AG20443 (cell line): ENCODE data around the gene CNKSR3.

Source experiments
- DNase-seq: peaks from one replicate; pipeline ENCODE4 v3.0.0; 2012; ENCODE audit warnings: low spot score, mixed read lengths

CNKSR3 gene

DNA sequence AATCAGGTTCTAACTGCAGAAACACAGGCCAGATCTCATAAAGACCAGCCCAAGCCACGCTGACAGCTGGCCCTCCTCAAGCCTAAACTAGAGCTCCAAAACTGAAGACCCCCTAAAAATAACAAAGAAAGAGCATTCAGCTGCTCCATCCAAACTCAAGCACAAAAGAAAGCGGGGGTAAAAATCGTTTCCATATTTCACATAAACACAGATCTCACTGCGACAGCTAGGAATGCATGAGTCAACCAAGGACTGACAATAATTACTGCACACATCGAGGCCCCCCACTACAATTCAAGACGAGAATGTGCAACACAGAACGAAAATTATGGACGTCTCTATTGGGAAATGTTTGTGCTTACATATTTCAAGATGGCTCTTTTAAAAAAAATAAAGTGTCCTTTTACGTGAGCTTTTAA is 31.1 kb downstream of the CNKSR3 start:
- peak; percentile 61 for DNase-seq

DNA sequence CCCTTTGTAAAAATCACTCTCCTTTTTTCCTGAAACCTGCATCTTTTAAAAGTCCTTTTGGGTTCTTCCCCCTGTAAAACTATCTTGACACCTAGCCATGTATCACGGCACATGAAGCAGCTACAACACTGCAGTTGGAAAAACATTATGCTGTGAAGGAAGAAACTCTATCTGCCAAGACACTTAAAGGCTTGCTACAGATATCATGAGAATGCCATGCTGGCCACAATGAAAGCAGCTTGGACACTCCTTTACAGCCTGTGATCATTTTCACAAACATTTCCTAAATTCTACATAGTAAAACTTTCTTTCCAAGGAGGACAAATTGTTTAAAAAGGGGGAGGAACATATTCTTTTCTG is 31.8 kb downstream of the CNKSR3 start:
- no peak for DNase-seq

DNA sequence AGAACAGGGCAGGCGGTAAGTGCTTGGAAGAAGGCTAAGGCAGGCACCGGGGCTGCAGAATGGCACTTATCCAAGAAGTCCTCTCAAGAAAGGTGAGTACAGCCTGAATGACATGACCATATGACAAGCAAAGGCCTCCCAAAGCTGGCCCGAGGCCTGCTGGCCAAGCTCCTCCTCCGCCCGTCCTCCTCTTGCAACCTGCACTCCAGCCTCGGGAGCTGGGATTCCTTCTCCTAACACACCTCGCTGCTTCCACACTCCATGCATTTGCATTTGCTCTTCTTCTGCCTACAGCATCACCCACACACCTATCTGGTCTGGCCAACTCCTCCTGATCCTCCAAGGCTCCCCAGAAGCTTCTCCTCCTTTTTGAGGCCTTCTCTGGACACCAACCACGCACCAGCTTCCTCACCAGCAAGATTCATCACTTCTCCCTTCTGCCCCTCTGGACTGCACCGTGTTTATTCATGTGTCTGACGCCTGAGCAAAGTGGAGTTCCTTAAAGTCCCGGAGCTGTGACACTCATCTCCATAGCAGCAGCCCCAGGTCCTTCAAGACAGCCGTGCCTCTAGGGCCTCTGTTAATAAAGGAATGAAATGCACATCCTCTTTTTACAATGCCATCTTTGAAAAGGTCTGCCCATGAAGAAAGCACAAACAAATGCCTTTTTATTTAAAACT is 32.3 kb downstream of the CNKSR3 start:
- no peak for DNase-seq

DNA sequence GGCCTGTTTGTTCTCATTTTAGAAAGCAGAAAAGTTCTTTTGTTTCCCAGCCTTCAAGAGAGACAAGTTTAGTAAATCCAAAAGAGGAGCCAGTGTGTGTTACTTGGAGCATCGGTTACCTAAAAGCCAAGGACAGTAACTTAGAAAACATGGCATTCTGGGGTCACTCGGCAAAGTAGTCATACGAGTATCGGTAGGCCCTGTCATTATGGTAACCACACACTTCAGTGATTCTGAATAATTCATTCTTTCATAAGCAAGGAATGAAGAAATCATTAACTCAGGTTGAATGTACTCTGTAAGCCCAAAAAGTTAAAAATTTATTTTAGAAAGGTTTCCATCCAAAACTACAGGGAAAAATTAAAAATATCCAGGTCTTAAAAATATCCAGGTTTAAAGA is 34.0 kb downstream of the CNKSR3 start:
- no peak for DNase-seq

DNA sequence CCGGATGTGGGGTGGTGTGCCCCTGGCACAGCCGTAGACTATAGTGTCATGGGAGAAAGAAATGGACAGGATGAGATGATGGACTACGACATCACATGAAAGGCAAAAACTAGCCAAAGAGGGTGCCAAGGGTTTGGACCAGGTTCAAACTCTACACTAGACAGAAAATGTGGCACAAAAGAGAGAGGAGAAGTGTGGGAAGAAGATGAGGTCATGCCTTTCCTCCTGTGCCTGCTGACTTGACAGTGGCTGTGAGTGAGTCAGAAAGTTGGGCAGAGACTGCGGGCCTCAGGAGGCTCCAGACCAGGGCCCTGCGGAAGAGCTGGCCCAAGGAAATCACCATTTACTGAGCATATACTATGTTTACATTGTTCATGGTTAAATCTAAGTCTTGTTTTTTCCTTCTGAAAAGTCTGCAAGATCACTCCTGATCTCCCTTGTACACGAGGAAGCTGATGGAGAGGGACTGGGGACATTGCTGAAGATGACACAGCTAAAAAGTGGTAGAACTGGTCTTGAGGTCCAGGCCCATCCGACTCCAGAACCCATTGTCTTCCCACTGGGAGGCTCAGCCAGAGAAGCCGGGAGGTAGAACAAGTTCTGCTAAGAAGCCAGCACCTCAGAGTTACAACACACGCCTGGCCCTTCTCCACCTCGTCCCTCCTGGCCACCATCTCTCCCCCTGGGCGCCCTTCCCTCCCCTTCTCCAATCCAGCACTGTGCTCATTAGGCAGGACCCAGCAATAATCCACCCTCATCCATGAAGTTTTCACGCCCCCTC is 35.6 kb downstream of the CNKSR3 start:
- peak; percentile 86 for DNase-seq

DNA sequence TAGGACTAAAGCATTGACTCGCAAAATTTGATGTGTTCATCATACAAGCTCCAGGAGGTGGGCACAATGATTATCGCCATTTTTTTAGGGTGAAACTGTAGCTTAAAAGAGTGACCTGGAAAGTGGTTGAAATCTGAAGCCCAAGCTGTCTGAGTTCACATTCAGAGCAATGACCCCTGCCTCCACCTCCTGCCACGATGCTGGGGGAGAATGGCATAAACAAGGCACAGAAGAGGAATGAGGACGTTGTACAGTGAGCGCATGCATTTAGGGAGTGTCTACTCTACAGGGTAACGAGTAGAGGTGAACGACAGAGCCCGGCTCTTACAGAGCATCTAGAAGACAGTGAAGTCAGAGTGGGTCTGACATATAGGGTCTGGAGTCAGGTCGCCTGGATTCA is 37.2 kb downstream of the CNKSR3 start:
- DNase-seq: no peak

DNA sequence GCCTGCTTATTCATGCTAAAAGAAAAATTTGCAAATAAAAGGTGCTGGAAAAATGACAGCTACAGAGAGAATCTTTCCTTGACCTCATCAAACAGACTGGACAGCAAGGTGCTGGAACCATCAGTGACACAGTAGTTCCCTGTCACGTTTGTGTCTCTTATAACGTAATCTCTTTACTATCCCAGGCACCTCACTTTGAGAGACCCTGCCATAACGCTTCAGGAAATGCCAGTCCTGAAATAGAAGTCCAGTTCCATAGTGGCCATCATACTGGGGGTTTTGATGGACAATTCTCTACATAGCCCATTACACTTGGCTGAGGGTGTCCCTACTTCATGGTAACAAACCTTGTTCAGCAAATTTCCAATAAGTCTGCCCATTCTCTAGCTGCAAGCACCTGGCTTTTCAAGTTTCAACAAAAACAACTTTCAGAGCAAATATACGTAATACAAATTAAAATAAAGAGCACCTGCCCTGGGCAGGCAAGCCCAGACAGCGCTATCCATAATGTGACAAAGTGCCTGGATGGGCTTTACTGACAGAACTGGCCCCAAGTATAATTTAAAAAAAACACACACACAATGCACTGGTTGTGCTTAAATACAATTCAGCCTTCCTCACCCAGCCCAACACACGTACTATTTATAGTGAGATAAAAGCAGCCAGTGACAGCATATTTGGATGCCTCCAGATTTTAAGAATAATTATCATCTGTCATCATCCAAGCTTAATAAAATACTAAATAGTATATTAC is 38.7 kb downstream of the CNKSR3 start:
- DNase-seq: no peak

DNA sequence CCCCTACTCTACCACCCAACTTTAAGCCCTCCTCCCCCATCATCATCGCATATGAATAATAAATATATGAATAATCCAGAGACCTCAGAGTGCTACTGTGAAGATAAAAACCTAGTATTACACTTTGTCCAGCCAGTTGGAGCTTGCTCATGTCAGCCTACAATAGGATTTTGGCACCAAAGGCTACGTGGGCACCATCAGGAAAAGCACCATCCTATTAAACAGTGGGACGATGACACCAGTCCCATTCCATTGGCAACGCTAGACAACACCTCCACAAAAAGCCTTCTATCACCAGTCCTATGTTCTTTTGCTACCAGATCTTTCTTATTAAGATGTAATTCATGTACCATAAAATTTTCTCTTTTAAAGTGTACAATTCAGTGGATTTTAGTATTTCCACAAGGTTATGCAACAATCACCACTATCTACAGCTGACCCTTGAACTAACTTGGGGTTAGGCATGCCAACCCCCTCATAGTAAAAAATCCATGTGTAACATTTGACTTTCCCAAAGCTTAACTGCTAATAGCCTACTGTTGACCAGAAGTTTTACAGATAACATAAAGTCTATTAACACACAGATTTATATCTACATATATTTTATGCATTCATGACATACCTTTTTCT is 41.1 kb downstream of the CNKSR3 start:
- no peak for DNase-seq

DNA sequence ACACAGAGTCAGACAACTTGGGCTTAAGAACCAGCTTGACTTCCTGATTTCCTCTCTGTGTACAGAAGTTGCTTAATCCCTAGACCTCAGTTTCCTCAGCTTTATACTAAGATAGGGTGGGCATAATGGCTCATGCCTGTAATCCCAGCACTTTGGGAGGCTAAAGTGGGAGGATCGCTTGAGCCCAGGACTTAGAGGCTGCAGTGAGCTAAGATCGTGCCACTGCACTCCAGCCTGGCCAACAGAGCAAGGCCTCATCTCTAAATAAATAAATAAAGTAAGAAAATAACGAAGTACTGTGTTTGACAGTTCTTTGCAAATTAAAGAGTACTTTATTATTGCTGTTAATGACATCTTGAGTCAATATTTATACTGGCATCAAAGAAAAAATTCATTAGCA is 41.7 kb downstream of the CNKSR3 start:
- DNase-seq: no peak

DNA sequence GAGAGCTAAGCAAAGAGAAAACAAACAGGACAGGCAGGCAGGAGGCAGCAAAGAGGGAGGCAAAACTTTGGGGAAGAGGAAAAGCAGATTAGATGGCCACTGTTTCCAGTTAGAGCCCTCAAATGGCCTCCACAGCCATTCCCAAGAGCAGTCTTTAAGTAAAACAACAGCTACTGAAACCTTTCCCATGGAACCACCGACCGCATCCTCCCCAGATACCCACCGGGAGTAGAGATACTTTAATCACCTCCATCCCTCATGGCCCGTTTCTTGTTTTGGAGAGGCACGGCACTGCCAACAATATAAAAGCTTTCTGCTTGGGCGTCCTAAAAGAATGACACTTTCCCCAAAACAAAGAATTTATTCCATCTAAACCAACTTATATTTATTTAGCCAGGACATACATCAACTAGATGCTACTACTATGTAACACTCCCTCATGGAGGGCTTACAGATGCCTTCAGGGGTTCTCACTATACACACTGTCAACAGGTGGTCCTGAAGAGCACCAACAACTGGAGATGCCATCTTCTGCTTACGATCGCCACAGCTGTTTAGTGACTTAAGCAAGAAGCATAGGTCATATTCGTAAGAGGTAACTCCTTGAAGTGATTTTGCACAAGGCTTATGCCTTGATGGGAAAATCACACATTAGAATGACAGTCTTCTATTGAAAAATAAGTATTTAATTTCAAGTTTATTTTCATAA is 43.4 kb downstream of the CNKSR3 start:
- no peak for DNase-seq

DNA sequence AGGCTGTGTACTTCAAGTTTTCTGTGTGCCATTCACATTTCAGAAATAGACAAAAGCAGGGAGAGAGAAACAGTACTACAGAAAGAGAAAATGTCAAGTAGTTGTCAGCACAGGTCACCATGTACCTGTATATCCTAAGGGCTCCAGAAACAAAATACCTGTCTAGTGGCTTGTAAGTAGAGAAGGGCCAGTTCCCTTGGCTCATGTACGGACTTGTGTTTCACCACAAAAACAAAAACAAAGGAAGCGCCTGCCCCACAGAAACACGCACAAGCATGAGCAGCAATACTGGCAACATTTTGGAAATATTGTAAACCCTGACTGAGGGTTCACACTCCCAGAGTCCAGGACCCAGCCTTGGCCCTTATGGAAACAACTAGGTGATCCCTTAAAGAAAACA is 44.3 kb downstream of the CNKSR3 start:
- DNase-seq: no peak

DNA sequence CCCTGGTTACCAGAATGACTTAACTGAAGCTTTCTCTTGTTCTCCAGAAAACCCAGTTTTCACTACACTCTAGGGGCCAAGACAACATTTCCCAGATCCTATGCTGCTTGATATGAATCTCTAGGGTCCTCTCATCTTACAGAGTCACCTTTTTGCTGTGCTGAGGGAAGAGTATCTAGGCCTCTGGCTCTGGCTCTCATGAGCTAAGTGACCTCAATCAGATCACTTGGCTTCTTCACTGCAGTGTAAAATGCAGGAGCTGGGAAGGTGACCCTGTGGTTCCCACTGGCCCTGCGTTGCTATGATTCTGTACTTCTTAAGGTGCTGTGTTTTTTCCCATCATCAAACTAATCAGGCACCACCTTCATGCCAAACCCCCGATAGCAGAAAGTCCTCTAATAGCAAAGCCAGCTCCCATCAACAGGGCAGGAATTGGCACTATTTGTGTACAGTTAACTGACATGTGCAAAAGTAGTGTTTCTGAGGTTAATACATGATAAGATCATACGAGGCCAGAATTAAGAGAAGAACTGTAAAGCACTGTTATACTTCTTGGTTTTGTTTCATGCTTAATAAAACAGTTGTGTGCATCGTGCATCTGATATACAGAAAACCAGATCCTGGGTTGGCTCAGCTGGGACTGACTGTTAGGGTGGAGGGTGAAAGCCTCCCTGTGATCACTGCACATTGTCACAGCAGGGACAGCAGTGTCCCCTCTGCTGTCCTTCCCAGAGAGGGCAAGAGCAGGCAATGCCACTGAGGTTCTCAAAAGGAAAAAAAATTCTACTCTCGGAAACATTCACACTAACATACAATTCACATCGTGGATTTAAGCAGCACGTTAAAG is 46.7 kb downstream of the CNKSR3 start:
- DNase-seq: no peak

DNA sequence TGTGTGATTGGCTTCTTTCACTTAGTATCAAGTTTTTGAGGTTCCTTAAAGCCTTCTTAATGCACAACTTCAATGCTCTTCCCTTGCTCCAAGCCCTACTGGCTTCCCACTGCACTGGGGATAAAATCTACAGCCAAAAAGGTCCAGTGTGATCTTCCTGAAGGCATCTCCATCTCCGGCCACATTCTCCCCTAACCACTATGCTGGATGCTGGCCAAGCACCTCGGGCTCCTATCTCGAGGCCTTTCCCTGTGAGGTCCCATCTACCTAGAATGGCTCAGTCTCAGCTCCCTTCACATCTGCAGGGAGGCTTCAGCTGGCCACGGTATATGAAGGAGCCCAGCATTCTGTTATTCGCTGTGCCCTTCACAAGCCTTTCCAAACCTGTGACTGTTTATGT is 48.1 kb downstream of the CNKSR3 start:
- DNase-seq: no peak

DNA sequence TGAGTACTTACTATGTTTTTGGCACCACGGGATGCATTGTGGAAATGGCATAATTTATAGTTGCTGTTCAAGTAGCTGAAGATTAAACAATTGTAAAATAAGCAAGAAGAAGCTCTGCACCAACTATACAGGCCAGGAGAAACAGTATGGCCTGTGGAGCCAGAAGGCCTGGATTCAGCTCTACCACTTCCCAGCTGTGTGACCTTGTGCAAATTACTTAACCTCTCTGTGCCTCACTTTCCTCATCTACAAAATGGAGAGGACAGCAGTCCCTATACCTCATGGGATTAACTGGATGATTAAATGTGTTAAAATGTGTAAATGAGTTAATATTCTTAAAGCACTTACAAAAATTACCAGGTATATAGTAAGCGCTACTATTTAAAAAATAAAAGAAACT is 49.1 kb downstream of the CNKSR3 start:
- no peak for DNase-seq

DNA sequence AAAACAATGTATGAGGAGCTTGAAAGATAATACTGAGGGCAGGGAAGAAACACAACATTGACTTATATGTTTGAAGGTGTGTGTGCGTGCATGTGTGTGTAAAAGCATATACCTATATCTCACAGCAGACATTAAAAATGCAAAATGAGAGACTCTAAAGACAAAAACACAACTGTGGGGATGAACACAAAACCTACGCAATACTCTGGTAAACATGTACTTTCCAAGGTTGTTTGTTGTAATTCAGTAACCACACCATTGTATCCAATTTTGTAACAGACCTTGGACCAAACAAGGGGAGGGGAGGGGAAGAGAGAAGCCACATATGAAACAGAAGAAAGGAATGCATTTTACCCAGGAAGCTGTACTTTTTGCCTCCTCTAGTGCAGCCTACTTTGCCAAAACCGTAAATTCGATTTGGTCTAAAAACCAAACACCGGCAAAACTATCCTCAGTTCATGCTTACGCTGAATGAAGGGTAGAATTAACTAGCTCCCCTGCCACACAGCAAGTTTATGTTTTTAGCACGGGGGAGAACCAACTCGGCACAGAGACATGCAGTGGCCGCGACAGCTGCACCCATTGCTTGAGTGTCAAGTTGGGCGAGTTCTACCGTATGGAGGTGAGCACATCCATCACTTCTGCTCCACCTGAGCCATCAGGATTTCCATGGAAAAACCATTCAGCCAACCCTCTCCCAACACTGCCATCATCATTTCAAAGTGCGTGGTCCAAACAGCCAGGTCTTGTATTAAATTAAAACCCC is 50.0 kb downstream of the CNKSR3 start:
- DNase-seq: peak; percentile 47

DNA sequence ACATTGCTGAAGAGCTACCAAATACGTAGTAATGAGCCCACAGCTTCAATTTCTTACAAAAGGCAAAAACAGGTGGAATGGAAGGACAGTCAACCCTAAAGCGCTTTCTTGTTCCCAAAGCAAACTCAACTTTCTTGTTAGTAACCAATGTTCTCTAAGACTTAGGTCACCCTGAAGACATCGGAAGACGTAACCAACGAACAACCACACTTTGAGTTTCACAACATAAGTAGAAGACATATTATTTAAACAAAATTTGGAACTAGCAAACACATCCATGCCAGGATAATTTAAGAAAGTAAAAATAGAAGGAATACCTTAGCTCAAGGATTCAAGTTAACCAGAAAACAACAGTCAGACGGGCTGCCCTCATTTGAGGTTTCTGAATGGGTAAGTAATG is 51.0 kb downstream of the CNKSR3 start:
- no peak for DNase-seq

DNA sequence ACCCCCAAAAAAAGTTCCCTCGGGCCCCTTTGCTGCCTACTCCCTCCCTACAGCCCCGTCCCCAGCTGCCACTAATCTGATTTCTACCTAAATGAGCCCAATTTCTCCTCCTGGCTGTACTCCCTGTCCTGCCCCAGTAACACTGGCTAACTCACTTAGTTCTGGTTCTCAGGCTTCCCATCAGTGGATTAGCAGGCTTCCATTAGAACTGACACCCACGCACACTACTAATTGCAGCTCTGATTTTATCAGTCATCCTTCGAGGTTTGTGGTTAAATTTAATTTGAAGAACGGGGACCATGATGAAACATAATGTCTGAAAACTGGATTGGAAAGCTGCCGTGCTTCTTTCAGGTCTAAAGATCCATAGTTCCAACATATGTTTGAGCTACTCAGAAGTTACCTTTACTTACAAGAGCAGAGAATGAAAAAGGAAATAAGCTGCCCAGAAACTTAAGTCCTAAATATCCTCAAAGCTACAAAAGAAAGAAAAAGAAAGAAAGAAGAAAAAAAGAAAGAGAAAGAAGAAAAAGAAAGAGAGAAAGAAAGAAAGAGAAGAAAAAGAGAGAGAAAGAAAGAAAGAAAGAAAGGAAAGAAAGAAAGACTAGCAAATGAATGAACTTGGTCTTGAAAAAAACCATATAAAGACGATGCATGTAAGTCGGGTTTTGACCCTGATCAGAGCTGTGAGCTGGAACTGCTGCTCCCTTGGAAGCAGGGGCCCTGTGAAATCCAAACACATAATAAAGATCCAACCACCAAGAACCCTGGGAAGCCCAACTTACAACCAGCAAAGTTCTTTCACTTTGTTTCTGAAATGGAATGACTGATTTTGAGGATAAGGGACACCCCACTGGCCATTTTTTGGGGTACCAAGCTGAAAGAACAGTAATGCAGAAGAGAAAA is 51.7 kb downstream of the CNKSR3 start:
- DNase-seq: no peak

DNA sequence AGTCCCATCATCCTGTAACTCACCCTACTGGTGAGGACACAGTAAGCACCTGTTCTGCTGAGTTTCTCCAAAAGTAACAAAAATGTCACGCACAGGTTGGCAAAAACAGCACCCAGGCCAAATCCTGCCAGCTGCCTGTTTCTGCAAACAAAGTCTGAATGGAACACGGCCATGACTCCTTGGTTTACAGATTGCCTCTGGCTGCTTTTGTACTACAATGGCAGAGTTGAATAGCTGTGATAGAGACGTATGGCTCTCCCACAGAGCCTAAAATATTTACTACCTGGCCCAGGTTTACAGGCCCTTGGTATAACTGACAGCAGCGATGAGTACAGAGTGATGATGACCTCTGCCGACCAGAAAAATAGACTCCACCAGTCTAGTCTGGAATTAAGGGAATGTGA is 52.6 kb downstream of the CNKSR3 start:
- DNase-seq: no peak

DNA sequence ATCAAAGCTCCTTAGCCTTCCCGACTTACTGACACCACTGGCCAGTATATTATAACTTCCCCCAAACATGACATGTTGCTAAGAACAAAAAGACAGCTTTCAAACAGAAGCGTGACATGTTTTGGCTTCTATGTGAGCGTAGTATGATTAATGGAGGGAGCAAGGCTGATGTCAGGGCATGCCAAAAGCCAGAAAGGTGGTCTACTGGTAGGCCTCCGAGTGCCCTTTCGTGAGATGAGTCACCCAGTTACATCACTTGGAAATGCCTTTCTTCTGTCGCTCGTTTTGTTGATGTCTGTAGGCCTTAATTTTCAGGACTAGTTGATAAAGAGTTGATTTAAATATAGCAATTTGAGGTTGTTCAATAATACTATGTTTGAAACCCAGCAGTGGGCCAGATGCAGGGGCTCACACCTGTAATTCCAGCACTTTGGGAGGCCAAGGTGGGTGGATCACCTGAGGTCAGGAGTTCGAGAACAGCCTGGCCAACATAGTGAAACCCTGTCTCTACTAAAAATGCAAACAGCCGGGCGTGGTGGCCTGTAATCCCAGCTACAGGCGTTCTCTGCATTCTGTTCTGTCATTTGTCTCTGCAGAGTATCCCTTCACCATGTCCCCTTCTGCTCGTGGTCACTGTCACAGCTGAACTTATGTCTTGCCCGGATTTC is 53.3 kb downstream of the CNKSR3 start:
- DNase-seq: no peak
